ENCODE results near the gene RGS14.

RGS14 gene

GRCh38 chr5:177328545-177329231, 29.0 kb upstream of the RGS14 start:
- in situ Hi-C loops (cut with HindIII; ENCODE audit: low sequenced_read_pairs) = no loop called here
- no peak for DNase-seq (ENCODE audit: low read depth)
- H3K4me3 ChIP-seq (ENCODE audit: low read depth, low read length) = no peak overlapping the region
- no peak for TF ChIP-seq CTCF (IDR thresholded peaks at IDR 0.05; ENCODE audit: low read depth, low read length, missing control alignments)

- DNase-seq (ENCODE audit: low read depth) = no peak
- TF ChIP-seq CTCF (IDR thresholded peaks at IDR 0.05; ENCODE audit: low read depth, low read length, missing control alignments) = no peak
- H3K4me3 ChIP-seq (ENCODE audit: low read depth, low read length) = no peak overlapping the region
- in situ Hi-C loops (cut with HindIII; ENCODE audit: low sequenced_read_pairs) = no loop called here
Observed at GRCh38 chr5:177329883-177330282, 27.8 kb upstream of the RGS14 start.

- no peak for TF ChIP-seq CTCF (IDR thresholded peaks at IDR 0.05; ENCODE audit: low read depth, low read length, missing control alignments)
- in situ Hi-C loops (cut with HindIII; ENCODE audit: low sequenced_read_pairs) = no loop called here
- no peak for DNase-seq (ENCODE audit: low read depth)
- no peak overlapping the region for H3K4me3 ChIP-seq (ENCODE audit: low read depth, low read length)
Observed at GRCh38 chr5:177330991-177331842, 26.5 kb upstream of the RGS14 start.

GRCh38 chr5:177332031-177332895, 25.5 kb upstream of the RGS14 start:
- TF ChIP-seq CTCF (IDR thresholded peaks at IDR 0.05; ENCODE audit: low read depth, low read length, missing control alignments) = no peak
- in situ Hi-C loops (cut with HindIII; ENCODE audit: low sequenced_read_pairs) = no loop called here
- H3K4me3 ChIP-seq (ENCODE audit: low read depth, low read length) = no peak overlapping the region
- DNase-seq (ENCODE audit: low read depth) = no peak

- in situ Hi-C loops (cut with HindIII; ENCODE audit: low sequenced_read_pairs) = no loop called here
Observed at GRCh38 chr5:177332896-177333260, 24.8 kb upstream of the RGS14 start.

More at GRCh38 chr5:177332896-177333260, 24.8 kb upstream of the RGS14 start:
- TF ChIP-seq CTCF (IDR thresholded peaks at IDR 0.05; ENCODE audit: low read depth, low read length, missing control alignments) = no peak
- no peak overlapping the region for H3K4me3 ChIP-seq (ENCODE audit: low read depth, low read length)
- DNase-seq (ENCODE audit: low read depth) = no peak
